Fibroblast of lung (primary cell): ENCODE data around the gene JAG1. TPM values are rescaled to one million over a fixed set of nuclear protein-coding genes. Genes with fewer than 3 reads are reported as not detected.

Experiments used
- DNase-seq, 2 donors: peaks; one replicate each; pipeline versions ENCODE4 v3.0.0 to v3.0.0-alpha.2; 2010; ENCODE audit warnings: low read depth in 2 of 2
- H2AFZ ChIP-seq: 2 replicates; pipeline ENCODE4 v1.5.1; 2012; ENCODE audit warnings: low read length, control low read depth, inconsistent platforms
- H3K27ac ChIP-seq: 2 replicates; pipeline ENCODE4 v1.5.1; 2011; ENCODE audit warnings: low read length, control low read depth; ENCODE audit not compliant: insufficient read depth
- H3K27me3 ChIP-seq: 2 replicates; pipeline ENCODE4 v1.5.1; 2011; ENCODE audit warnings: mild to moderate bottlenecking, low read length; ENCODE audit not compliant: control insufficient read depth, insufficient read depth
- H3K36me3 ChIP-seq: 2 replicates; pipeline ENCODE4 v1.5.1; 2011; ENCODE audit warnings: low read length; ENCODE audit not compliant: control insufficient read depth, insufficient read depth
- H3K4me1 ChIP-seq: 2 replicates; pipeline ENCODE4 v1.5.1; 2011; ENCODE audit warnings: low read length; ENCODE audit not compliant: control insufficient read depth, insufficient read depth; ENCODE audit errors: extremely low read depth
- H3K4me2 ChIP-seq: 2 replicates; pipeline ENCODE4 v1.5.1; 2011; ENCODE audit warnings: low read length, control low read depth; ENCODE audit not compliant: insufficient read depth; ENCODE audit errors: extremely low read depth
- H3K4me3 ChIP-seq, 4 experiments: fragments of 200-600 bp in 1 of 4; sonication (generic) in 1 of 4; replicated peaks in 1 of 4; 2 replicates each; pipeline ENCODE4 v1.5.1; 2011 to 2016; ENCODE audit warnings: low read length in 4 of 4, low read depth in 3 of 4, mild to moderate bottlenecking in 3 of 4, control low read depth in 2 of 4, inconsistent platforms in 1 of 4, mixed read lengths in 1 of 4; ENCODE audit not compliant: insufficient read depth in 1 of 4; ENCODE audit errors: control extremely low read depth in 1 of 4
- H3K79me2 ChIP-seq: 2 replicates; pipeline ENCODE4 v1.5.1; 2012; ENCODE audit warnings: mild to moderate bottlenecking, low read length, inconsistent platforms; ENCODE audit not compliant: control insufficient read depth, insufficient read depth
- H3K9ac ChIP-seq: 2 replicates; pipeline ENCODE4 v1.5.1; 2011; ENCODE audit warnings: mild to moderate bottlenecking, low read length, control low read depth; ENCODE audit not compliant: insufficient read depth
- H3K9me3 ChIP-seq: 2 replicates; pipeline ENCODE4 v1.5.1; 2012; ENCODE audit warnings: low read depth, low read length; ENCODE audit not compliant: control insufficient read depth, insufficient read depth
- H4K20me1 ChIP-seq: 2 replicates; pipeline ENCODE4 v1.5.1; 2011; ENCODE audit warnings: low read length; ENCODE audit not compliant: control insufficient read depth, insufficient read depth; ENCODE audit errors: extremely low read depth
- CTCF ChIP-seq, 2 donors: IDR thresholded peaks in 1 of 2; conservative IDR thresholded peaks in 1 of 2; 1 replicate in 1 of 2; 2 replicates in 1 of 2; pipeline ENCODE4 v1.5.1; 2011 to 2012; ENCODE audit warnings: low read length in 2 of 2, control low read depth in 1 of 2, inconsistent platforms in 1 of 2, low read depth in 1 of 2, mild to moderate bottlenecking in 1 of 2
- EZH2 ChIP-seq: IDR thresholded peaks from 2 replicates; pipeline ENCODE4 v1.5.1; 2012; ENCODE audit warnings: low read length, control low read depth, mild to moderate bottlenecking; ENCODE audit errors: missing control alignments
- polyA plus RNA-seq, 2 donors: library from polyadenylated mRNA; depleted of rRNA in 1 of 2; stranded (reverse) in 1 of 2; unstranded in 1 of 2; fragments of >200 nt; gene quantifications; 2 replicates each; pipeline ENCODE4 v1.2.1, GENCODE V29; 2011 to 2012; ENCODE audit warnings: missing spikeins in 1 of 2
- total RNA-seq: library from RNA; depleted of rRNA; stranded (reverse); fragments of >200 nt; gene quantifications from 2 replicates; pipeline ENCODE4 v1.2.1, GENCODE V29; 2014

Gene JAG1
- total and polyA plus RNA-seq, 2 donors (not counting 1 experiment from before 2014, with no cell fraction given) = 16.3 to 57.3 TPM

GRCh38 chr20:10667077-10667401, 6.8 kb downstream of the JAG1 start:
- Histone ChIP-seq H4K20me1 (no peaks in the 10 kb centered on the region), H3K27ac (no peak overlapping the region), H2AFZ (no peak overlapping the region), H3K36me3 (no peaks in the 10 kb centered on the region), H3K4me1 (peaks cover 10% of the 10 kb centered on the region), H3K27me3 (no peaks in the 10 kb centered on the region), H3K9me3 (no peaks in the 10 kb centered on the region), H3K9ac (no peak overlapping the region), H3K79me2 (peaks cover 6% of the 10 kb centered on the region), H3K4me2 (no peak overlapping the region), H3K4me3 (no peak overlapping the region)
- peak in 1 of 2 donors; percentile 70 for DNase-seq
- TF ChIP-seq CTCF (conservative IDR thresholded peaks at IDR 0.05 in 1 of 2, IDR thresholded peaks at IDR 0.05 in 1 of 2; ENCODE audit: low read depth in 1 of 2, low read length in 2 of 2) = no peak
- no peak for TF ChIP-seq EZH2

GRCh38 chr20:10666221-10667076, 7.3 kb downstream of the JAG1 start:
- Histone ChIP-seq H3K9me3 (no peaks in the 10 kb centered on the region), H3K4me1 (peaks cover 10% of the 10 kb centered on the region), H2AFZ (no peak overlapping the region), H3K4me2 (no peak overlapping the region), H4K20me1 (no peaks in the 10 kb centered on the region), H3K27me3 (no peaks in the 10 kb centered on the region), H3K27ac (no peak overlapping the region), H3K36me3 (no peaks in the 10 kb centered on the region), H3K9ac (no peak overlapping the region), H3K4me3 (no peak overlapping the region), H3K79me2 (peaks cover 6% of the 10 kb centered on the region)
- DNase-seq = no peak
- TF ChIP-seq EZH2 (no peak), CTCF (conservative IDR thresholded peaks at IDR 0.05 in 1 of 2, IDR thresholded peaks at IDR 0.05 in 1 of 2; ENCODE audit: low read depth in 1 of 2, low read length in 2 of 2) (no peak)

- peaks cover 6% of the 10 kb centered on the region for H3K79me2 ChIP-seq
- no peak overlapping the region for H3K4me2 ChIP-seq
- H3K4me1 ChIP-seq = peaks cover 7% of the 10 kb centered on the region
- TF ChIP-seq CTCF (conservative IDR thresholded peaks at IDR 0.05 in 1 of 2, IDR thresholded peaks at IDR 0.05 in 1 of 2; ENCODE audit: low read depth in 1 of 2, low read length in 2 of 2) (no peak), EZH2 (no peak)
- no peak overlapping the region for H3K4me3 ChIP-seq
- H3K9me3 ChIP-seq = no peaks in the 10 kb centered on the region
- H3K9ac ChIP-seq = no peak overlapping the region
- H3K36me3 ChIP-seq = no peaks in the 10 kb centered on the region
- H3K27me3 ChIP-seq = no peaks in the 10 kb centered on the region
- no peak overlapping the region for H2AFZ ChIP-seq
- no peaks in the 10 kb centered on the region for H4K20me1 ChIP-seq
- no peak overlapping the region for H3K27ac ChIP-seq
- DNase-seq = no peak
Measured at GRCh38 chr20:10665791-10666190, 8.0 kb downstream of the JAG1 start.
